GM12872 (cell line): ENCODE measurements around the gene TBC1D16.
A peak's percentile ranks its signal among the peaks of the same experiment; 100 is the strongest.

ENCODE experiments used
- TF ChIP-seq, protein P1 (sequence below): IDR thresholded peaks from 3 replicates; pipeline ENCODE4 v1.5.1; 2011; ENCODE audit warnings: low read depth, mild to moderate bottlenecking, low read length, moderate library complexity; ENCODE audit not compliant: insufficient read depth

The TBC1D16 gene

GRCh38 chr17:79910985-79911361 lies 124.7 kb downstream of the TBC1D16 start:
- TF ChIP-seq, protein P1, sequence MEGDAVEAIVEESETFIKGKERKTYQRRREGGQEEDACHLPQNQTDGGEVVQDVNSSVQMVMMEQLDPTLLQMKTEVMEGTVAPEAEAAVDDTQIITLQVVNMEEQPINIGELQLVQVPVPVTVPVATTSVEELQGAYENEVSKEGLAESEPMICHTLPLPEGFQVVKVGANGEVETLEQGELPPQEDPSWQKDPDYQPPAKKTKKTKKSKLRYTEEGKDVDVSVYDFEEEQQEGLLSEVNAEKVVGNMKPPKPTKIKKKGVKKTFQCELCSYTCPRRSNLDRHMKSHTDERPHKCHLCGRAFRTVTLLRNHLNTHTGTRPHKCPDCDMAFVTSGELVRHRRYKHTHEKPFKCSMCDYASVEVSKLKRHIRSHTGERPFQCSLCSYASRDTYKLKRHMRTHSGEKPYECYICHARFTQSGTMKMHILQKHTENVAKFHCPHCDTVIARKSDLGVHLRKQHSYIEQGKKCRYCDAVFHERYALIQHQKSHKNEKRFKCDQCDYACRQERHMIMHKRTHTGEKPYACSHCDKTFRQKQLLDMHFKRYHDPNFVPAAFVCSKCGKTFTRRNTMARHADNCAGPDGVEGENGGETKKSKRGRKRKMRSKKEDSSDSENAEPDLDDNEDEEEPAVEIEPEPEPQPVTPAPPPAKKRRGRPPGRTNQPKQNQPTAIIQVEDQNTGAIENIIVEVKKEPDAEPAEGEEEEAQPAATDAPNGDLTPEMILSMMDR = no peak

GRCh38 chr17:79909121-79909520 lies 126.6 kb downstream of the TBC1D16 start:
- TF ChIP-seq, protein P1 = no peak

GRCh38 chr17:79907850-79908249 lies 127.8 kb downstream of the TBC1D16 start:
- TF ChIP-seq, protein P1 = no peak

DNA sequence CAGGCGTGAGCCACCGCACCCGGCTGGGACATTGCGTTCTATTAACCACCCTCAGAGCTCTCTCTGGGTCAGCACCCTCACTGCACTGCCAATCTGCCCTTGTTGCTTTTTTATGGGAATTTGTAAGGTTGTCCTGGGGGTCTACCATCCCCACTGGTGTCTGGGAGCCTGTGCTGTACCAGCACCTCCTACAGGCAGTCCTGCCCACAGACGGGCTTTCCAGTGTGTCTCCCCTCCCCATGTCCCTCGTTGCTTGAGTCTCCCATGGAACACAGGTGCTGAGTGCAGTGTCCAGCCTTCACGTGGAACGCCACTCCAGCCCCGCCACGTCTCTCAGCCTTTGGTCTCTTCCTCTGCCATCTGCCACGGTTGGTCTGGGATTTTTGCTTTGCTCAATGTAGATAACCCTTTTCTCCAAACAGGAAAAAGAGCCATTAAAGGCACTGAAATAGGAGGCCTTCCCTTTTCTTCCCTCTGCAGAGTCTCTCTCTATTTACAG lies 128.4 kb downstream of the TBC1D16 start:
- TF ChIP-seq, protein P1 = no peak

DNA sequence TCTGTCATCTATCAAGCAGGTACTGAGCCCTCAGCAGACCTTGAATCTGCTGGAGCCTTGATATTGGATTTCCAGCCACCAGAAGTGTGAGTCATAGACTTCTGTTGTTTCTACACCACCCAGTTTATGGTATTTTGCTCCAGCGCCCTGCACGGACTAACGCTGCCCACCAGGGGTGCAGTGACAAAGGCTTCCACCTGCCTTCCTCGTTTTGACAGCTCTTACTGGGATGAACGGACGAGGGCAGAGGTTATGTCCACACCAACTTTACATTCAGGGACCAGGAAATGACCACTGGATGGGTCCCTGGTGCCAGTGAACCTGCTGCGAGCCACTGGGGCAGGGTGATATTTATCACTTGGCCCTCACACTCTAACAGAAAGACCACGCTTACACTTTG lies 129.8 kb downstream of the TBC1D16 start:
- TF ChIP-seq, protein P1 = 0 out of 3 replicates have a peak, but pooled peaks have one; percentile 9

DNA sequence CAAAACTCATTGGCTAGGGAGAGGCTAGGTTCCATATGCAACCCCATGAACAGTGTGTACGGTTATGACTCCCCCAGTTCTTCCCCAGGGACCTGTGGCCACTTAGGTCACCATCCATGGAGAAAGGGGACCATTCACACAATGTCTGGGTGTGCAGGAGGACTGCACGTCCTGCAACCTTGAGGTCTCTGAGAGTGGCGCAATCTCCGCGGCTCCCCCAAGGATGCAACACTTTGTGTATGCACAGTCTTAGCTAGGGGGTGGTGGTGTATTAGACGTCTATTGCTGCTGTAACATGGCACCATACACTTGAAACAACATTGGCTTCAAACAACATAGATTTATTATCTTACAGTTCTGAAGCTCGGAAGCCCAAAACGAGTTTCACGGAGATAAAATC lies 130.8 kb downstream of the TBC1D16 start:
- TF ChIP-seq, protein P1 = no peak

DNA sequence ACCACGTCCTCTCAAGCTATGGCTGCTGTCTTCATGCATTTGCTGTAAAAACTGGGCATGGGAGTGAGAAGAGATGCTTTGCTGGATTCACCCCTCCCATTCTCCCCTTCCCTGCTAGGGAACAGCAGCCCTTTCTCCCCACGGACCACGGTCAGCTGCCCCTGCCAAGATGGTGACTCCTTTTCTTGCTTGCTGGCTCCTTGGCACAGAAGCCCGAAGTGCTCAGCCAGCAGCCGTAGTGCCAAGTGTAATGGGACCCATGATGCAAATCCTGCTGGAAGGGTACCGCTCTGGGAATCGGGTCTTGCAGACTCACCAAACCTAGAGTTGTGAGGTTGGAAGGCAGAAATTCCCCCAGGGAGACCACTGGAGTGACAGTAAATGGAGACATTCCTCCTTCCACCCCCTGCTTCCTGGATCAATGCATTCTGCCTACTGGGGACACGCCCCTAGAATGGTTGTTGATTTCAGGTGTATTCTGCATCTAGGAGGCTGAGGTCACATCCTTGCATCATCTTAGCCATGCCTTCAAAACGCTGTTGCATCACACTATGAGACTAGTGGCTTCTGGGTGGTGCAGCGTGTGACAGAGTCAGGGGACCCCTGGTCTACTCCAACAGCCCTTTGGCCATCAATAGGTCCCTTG lies 133.4 kb downstream of the TBC1D16 start:
- TF ChIP-seq, protein P1 = no peak
